Smooth muscle cell of bladder (primary cell): ENCODE data around the gene EIF3D. TPM values are rescaled to one million over a fixed set of nuclear protein-coding genes. Genes with fewer than 3 reads are reported as not detected.

Source experiments
- total RNA-seq: library from RNA; depleted of rRNA; stranded (reverse); fragments of >200 nt; gene quantifications from 2 replicates; pipeline ENCODE4 v1.2.3, GENCODE V29; 2014

The EIF3D gene
- 406 and 414 TPM in 2 replicates for total RNA-seq

GRCh38 chr22:36528795-36529751 lies at the start of gene EIF3D:
Gene EIF3D, minus strand, starts transcription at chr22:36529166. Its CDS starts 3,045 bp downstream, at chr22:36526121.

GRCh38 chr22:36506637-36507517 lies 22.1 kb downstream of the EIF3D start, which contains the start of gene FOXRED2:
Gene FOXRED2, minus strand, starts transcription at chr22:36507040. Its CDS starts 618 bp downstream, at chr22:36506422.

GRCh38 chr22:36481393-36482168 lies 47.4 kb downstream of the EIF3D start, which contains the start of gene TXN2:
Gene TXN2, minus strand, starts transcription at chr22:36481640. Its CDS starts 803 bp downstream, at chr22:36480837.

Other genes with a start within 250 kb of the EIF3D start
- 375 and 451 TPM in 2 replicates for gene MYH9, start 141.2 kb downstream of the EIF3D start, total RNA-seq
- 21.8 and 30.0 TPM in 2 replicates for gene TXN2, start 47.5 kb downstream of the EIF3D start, total RNA-seq
- gene FOXRED2, start 22.1 kb downstream of the EIF3D start, total RNA-seq = 1.8 and 3.0 TPM in 2 replicates
- not detected in 2 replicates for gene CACNG2, start 174.6 kb upstream of the EIF3D start, total RNA-seq
- gene IFT27, start 247.0 kb upstream of the EIF3D start, total RNA-seq = 20.9 and 23.5 TPM in 2 replicates